HG03469 (cell line): Measurements from ENCODE around the gene RAD51B.

Experiments
- ATAC-seq: cut with Tn5 transposase; IDR thresholded peaks from one replicate; pipeline ENCODE4 v1.9.1; 2021; ENCODE audit warnings: mild to moderate bottlenecking, moderate library complexity, moderate number of reproducible peaks; ENCODE audit not compliant: unreplicated experiment

The RAD51B gene

DNA sequence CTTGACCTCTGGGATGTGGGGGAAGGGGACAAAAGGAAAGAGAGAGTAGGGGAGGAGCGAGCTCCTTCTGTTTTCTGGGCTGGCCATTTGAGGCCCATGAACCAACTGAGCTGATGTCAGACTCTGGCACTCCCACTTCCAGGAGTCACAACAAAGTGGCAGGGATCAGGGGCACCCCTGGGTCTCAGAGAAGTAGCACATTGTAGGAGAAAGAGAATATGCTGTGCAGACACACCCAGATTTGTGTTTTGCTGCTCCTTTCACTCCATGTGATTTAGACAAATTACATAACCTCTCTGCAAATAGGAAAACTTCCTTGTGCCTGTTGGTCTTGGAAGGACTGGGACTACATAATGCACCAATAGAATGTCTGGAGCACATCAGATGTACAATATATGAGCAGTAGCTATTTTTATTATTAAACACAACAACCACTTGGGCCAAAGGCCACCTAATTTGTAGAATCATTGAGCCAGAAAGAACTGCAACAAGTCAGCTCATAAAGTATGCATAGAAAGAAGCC is 707.8 kb downstream of the RAD51B start:
- ATAC-seq = no peak

DNA sequence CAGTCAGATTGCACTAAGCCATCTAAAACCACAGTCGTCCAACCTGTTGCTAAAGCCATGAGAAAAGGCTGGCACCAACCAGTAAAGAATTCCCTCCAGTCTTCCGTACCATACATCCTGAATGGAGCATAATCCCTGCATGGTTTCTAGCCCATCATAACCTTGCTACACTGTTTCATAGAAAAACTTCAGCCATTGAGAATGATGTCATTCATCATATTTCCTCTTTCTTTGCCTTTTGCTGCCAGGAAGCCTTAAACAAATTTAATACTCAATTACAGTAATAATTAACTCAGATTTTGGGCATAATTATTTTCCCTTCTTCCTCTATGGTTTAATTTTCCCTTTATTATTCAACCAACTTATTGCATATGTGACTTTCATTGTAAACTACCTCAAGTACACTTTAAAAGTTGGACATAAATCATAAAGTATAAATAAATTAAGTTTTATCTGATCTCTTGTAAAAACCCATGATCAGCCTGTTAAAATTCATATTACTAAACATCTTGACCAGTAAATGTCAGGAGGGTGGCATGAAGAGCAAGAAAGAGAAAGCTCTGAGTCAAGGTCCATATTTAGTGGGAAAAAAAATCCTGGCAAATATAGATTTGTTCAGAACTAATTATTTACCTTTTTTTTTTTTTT is 708.6 kb downstream of the RAD51B start:
- ATAC-seq = no peak

DNA sequence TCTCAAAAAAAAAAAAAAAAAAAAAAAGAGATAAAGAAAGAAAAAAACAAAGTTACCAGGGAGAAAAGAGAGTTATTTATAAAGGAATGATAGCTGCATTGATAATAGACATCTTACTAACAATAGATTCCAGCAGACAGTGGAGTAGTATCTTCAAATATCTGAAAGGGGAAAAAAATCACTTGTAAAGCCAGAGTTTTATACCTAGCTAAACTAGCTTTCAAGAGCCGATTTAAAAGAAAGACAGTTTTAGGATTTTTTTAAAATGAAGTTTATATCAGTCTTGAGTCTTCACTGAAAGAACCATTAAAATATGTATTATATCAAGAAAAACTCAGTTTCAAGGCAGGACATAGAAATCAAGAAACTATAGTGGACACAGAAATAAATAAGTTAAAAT is 710.9 kb downstream of the RAD51B start:
- ATAC-seq = no peak

DNA sequence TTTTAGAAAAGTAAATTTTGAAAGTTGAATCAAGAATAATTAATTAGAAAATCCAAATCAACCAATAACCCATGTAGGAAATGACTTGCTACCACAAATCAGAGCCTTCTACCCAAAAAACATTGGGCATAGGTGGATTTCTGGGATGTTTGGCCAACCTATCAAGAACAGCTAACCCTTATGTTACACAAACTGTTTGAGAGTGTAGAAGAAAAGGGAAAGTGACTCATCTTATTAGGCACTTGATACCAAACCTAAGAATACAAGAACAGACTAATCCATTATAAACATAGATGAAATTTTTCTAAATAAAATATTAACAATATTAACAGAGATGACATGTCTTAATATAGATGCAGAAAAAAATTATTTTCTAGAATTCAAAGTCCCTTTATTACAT is 712.9 kb downstream of the RAD51B start:
- ATAC-seq = no peak

DNA sequence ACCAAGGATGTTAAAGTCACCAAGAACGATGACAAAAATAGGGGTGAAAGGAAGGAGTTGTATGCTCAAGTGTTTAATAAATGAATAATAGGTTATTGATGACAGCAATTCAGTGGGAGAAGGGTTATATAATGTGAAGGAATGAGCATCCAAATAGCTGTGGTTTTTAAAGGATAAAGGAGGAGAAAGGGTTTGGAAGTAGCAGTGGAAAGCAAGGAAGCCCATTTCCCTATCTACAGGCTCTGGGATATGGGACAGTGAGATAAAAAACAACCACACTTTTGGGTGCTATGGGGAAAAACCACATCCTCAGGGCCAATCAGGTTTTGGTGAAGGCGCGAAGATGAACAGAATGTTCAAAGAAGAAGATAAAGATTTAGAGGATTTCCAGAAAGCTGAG is 714.7 kb downstream of the RAD51B start:
- no peak for ATAC-seq

DNA sequence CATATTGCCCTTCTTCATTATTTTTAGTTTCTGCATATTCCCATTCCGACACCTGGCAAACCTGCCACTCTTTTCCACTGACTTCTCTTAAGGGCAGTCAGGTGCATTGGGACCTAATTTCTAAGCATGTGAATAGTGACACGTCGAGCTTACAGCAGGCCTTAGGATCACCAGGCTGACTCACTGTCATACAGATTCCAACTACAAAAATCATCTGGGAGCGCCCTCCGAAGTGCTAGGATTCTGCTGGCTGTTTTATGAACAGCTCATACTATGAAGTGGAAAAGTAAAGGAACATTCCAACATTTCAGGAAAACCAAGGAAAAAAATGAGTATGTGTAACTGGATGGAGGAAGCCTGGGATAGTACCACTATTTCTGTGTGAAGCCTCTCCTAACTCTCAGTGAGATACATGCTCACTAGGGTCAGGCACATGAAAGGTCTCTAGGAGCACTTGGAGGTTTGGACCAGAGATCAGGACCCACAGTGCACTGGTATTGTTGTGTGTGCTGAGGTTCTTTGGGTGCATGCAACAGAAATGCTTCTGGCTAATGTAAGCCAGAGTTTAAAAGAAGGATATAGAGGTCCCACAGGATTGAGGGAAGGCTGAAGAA is 715.9 kb downstream of the RAD51B start:
- ATAC-seq = no peak

DNA sequence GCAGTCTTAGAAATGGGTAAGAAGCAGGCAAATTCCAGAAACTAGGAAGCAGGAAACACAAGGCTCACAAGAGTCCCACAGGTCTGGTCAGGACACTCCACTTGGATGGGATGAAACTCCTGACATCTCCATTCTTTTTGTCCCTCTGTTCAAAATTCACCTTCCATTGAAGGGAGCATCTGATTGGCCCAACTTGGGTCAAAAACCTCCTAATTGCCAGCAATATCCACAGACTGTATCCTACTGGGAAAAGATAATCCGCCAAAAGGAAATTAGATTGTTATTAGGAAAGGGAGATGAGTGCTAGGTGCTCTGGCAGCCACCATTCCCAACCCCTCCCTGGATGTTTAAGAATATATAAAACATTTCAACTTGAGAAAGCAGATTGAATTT is 716.4 kb downstream of the RAD51B start:
- ATAC-seq = no peak

DNA sequence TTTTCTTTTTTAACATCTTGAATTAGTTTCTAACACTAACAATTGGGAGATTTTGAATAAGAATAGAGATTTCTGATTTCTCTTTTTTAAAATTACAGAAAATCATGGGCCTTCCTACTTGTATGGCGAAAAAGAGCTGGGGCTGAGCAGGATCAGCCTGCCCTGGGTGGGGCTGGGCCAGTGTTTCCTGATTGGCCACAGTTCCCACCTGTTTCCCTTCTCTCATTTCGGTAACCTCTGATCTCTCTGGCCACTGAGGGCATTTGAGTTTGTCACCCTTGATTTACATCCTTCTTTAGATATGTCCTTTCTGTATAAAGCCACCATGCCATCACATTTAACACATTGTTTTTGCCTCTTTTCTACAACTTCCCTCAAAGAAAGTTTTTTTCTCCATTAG is 719.1 kb downstream of the RAD51B start:
- ATAC-seq = no peak

DNA sequence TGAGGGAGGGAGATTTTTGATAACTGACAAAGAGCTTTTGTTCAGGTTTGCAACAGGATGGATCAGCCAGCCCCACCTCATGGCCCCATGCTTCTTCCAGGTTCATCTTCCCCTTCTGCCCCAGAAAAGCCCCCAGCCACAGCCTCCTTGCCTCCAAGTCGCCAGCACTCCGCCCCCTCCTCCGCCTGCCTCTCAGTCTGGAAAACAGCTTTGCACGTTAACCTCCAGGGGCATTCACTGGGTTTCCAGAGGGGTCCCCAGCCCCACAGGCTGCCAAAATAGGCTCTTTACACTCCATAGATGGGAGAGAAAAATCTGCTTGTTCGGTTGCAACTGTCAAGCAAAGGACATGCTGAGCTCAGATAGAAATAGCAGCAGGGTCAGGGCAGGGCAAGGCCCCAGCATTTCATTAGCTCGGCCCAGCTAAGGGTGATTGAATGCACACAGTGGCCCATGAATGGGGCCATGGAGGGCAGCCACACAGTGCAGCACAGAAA is 719.7 kb downstream of the RAD51B start:
- ATAC-seq = no peak

DNA sequence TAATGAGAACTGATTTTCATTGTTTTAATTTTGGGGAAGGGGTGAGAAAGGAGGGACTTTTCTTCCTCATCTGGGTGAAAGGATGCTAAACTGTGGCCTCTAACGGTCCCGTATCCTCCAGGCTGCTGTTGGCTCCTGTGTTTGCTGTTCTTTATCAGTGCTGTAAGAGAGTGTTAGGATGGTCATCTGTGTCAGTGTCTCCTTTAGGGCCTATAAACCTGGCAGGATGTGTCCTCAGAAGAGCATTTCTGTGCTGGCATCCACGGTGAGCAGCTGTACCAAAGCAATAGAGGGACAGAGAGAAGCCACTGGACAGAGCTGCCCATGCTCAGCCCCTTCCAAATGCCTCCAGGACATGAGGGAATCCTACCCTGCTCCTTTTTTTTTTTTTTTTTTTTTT is 720.2 kb downstream of the RAD51B start:
- ATAC-seq = no peak

DNA sequence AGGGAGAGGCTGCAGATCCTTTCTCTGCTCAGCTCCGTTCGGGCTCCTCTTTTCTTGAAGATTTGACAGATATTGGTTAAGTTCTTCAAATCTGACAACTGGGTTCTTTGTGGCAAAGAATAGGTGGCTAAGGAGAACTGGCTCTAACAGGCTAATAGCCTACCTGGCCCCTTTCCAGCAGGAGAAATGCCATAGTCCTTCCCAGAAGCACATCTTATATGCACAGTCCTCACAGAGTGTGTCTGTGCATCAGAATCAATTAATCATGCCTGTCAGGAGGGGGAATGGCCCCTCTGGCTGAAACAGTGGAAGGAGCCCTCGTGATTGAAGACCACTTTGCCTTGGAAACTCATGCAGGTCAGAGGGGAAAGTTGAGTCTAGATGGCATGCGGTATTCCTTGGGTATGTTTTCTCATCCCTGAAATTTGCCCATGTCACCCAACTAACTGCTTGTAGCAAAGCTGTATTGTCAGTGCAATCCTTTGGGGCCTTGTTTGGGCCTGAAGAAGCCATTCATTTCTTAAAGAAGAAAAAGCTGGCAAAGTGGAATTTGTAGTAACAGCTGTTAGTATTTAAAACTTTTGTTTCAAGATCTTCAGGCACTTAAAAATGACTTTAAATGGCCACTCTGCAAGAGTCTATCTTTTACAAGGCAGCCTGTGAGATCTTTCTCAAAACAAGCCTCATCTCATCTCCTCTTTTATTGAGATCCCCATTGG is 721.8 kb downstream of the RAD51B start:
- ATAC-seq = no peak

DNA sequence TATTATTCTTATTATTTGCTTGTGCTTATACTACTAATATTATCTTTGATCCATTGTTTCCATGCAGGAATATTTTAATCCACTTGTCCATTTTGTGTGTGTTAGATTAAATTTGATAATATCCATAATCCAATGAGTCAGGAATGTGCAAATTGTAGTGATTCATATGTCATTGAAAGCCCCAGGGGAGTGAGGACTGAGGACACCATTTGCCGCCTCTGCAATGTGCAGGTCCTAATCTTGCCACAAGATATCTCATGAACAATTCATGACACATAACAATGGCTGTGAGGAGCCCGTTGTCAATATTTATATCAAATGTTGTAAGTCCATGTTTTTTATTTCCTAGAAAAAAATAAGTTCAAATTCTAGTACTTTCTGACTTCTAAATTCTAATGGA is 722.8 kb downstream of the RAD51B start:
- ATAC-seq = no peak

DNA sequence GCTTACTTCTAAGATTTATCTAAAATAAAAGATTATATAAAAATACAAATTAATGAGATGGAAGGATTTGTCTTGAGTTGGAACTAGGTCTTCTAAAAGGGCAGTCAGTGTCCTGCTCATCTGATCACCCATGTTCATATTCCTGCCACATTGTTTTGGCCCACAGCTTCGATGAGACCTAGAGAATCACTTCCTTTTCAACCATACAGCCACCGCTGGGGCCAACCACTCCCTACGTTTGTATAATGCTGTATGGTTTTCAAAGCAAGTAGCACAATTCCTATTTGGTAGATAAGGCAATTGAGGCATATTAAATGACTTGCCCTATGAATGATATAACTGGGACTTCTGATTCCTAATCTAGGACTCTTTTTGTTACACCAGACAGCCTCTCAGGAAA is 723.9 kb downstream of the RAD51B start:
- no peak for ATAC-seq

DNA sequence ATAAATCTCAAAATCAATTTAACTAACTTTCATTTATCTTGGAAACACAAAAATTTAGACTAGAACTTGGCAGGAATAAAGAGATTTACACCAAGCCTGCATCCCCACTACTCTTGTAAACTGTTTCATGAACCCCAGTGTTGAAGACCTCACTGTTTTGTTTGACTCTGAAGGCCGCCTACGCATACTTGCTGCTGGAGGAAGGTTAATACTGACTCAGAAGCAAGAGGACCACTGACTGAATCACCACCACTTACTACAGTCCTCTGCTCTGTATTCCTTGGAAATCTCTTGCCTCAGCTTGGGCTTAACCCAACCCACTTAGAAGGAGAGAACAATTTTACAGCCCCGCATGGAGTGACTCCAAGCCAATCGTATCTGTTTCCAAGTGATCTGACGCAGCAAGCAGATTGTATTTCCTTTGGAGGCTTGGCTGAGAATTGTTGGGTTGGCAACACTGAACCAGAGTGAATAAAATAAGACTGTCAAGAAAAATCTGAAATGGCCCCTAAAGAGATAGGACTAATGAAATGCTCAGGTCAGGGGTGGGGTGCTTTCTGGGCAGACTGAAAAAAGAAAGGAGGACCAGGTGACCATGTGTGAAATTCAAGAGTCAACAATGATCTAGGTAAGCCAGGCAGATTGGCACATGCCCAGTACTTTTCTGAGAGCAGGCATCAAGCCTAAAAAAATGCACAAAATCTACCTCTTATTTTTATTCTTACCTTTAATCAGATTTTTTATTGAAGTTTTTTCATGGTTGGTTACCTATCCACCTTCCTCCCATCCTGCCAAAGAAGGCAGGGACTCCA is 724.7 kb downstream of the RAD51B start:
- no peak for ATAC-seq

DNA sequence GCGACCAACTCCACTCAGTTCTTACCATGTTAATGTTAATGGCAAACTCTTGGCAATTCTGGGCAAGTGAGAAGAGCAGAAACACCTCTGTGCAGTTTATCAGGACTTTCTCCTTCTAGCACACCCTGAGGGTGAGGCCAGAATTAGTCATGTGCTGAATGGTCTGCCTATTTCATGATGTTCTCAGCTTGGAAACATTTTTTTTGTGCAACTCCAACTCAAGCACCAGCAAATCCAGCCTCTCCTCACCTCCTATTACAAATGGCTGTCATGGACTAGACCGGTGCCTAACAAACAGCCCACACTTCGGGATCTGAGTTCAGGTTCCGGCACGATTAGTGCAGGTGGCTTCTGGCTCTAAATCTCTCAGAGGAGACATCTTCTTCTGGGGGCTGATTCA is 727.3 kb downstream of the RAD51B start:
- no peak for ATAC-seq

DNA sequence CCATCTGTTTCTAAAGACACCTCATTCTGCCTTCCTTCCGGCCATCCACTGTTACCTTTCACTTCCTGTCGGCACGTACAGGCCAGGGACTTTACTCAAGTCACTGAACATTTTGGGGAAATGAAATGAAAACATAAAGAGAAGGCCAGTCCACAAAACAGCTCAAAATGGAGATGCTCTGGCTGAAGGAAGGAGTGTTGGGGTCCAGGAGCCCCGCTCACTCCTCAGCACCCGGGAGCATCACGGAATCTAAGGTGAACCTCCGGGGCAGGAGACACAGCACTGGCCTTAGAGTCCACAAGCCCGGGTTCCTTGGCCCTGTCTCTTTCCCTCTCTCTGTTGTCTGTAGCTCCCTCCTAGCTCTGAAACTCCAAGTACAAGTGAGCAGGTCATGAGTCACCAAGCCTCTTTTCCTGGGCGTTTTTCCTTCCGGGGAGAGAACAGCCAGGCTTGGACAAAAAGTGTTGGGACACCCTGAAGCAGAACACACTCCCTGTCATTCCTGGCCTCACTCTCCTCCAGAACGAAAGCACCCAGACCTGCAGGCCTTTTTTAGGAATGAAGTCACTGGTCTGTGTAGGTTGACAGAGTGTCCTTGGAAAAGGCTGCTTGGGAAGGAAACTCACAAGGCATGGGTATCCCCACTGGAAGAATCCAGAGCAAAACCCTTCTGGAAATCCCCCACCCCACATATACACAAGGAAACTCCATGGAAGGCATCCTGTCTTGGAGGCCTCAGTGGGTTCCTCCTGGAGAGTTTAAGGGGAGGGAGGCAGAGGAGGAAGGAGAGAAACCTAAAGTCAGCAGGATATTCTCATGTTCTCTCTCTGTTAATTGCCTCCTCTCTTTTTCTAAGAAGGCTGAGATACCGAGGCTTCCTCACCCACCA is 728.0 kb downstream of the RAD51B start:
- no peak for ATAC-seq

DNA sequence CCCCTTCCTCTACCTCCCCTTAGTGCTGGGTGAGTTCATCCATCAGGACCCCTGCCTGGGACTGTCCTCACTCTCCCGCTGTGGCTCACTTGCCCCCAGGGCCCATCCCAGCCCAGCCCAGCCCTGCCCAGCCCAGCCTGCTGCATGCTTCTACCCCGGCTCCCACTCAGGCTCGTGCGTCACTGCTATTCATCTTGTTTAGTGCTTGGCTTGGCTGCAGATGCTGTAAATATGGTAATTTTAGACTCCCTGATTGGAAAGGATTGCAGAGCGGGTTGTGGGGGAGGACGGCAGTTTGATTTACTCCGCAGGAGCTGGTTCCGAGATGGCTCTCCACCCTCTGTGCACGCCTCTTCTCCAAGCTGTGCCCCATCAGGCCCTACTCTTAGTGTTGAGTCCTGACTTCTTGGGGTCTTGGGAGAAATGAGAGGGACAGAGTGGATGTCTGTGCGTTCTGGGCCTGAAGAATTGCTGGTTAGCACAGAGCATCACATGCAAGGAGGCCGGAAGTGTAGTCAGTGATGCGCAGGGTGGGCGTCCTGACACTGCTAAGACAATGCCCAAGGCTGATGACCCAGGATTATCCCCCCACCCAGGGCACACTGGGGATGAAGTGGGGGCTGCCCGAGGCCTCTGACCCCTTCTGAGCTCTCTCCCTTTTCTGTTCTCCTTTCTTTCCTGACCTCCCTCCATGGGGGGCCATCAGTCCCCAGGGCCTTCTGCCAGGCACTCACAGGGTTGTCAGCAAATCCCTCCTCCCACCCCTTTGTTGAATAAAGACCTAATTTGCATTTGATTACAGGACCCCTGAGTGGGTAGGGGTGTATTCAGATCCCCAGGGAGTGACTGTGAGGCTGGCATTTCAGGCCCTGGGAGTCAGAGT is 728.9 kb downstream of the RAD51B start:
- no peak for ATAC-seq

DNA sequence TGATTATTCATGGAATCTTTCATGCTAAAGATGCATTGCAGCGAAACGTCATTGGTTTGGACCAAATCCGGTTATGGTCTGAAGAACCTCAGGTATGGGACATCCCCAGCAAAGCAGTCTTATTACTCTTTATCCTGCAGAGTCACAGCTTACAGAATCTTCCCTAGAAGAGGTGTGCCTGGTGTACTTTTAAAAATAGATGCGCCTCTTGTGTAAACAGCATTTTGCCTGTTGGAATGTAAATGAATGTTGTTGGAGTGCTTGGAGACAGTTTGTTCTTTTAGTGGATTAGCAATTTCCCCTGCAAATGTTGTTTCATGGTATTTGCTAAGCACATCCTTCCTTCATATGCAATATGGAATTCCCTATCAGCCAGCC is 730.7 kb downstream of the RAD51B start:
- ATAC-seq = no peak

DNA sequence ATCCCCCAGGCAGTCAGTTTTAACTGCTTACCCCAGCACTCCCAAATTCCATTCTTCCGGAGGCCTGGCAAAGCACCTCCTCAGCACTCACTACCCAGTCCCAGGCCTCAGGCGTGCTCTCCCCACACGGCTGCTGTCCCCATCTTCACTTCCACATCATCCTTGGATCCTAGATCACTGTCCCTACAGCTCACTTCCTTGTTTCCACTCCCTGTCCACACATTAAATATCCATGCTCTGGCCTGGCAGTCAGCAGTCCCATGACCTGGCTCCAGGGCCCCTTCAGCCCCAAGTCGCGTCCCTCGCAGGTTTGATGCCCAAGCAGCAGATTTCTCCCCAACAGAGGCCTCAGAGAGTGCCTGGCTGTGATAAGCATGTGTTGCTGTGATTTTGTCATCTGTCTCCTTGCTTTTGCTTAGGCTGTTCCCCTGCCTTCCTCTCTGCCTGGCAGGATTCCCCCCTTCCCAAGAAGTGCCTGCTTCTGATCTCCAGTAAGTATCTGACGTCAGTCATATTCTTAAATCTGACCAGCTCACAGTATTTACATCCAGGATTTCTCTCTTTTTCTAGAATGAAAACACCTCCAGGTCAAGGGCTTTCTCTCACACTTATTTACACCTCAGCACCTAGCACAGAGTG is 731.6 kb downstream of the RAD51B start:
- ATAC-seq = no peak
